ENCODE measurements around the gene NPBWR2. TPM values are rescaled to one million over a fixed set of nuclear protein-coding genes. Genes with fewer than 3 reads are reported as not detected.

The NPBWR2 gene
- polyA plus RNA-seq (ENCODE audit: insufficient read length in 4 of 4), result not detected

- DNase-seq (ENCODE audit: low read depth in 4 of 4, low spot score in 3 of 4), result no peak
Observed at GRCh38 chr20:64106981-64107735, at the start of gene NPBWR2. TSS of gene NPBWR2 (minus strand) at chr20:64107565. CDS start at chr20:64106831, 734 bp downstream.

GRCh38 chr20:64156136-64156885, 48.9 kb upstream of the NPBWR2 start:
- DNase-seq (ENCODE audit: low read depth in 4 of 4, low spot score in 3 of 4), result no peak

- no peak for DNase-seq (ENCODE audit: low read depth in 4 of 4, low spot score in 3 of 4)
Observed at GRCh38 chr20:64155258-64156135, 48.1 kb upstream of the NPBWR2 start.

- DNase-seq (ENCODE audit: low read depth in 4 of 4, low spot score in 3 of 4), result no peak
Observed at GRCh38 chr20:64154590-64155257, 47.4 kb upstream of the NPBWR2 start.

GRCh38 chr20:64153861-64154589, 46.7 kb upstream of the NPBWR2 start:
- DNase-seq (ENCODE audit: low read depth in 4 of 4, low spot score in 3 of 4), result no peak

GRCh38 chr20:64153410-64153809, 46.0 kb upstream of the NPBWR2 start:
- no peak for DNase-seq (ENCODE audit: low read depth in 4 of 4, low spot score in 3 of 4)

- DNase-seq (ENCODE audit: low read depth in 4 of 4, low spot score in 3 of 4), result no peak
Observed at GRCh38 chr20:64152906-64153305, 45.5 kb upstream of the NPBWR2 start.

- no peak for DNase-seq (ENCODE audit: low read depth in 4 of 4, low spot score in 3 of 4)
Observed at GRCh38 chr20:64151633-64152530, 44.5 kb upstream of the NPBWR2 start.

GRCh38 chr20:64150756-64151632, 43.6 kb upstream of the NPBWR2 start:
- no peak for DNase-seq (ENCODE audit: low read depth in 4 of 4, low spot score in 3 of 4)

GRCh38 chr20:64149809-64150560, 42.6 kb upstream of the NPBWR2 start:
- DNase-seq (ENCODE audit: low read depth in 4 of 4, low spot score in 3 of 4), result no peak

GRCh38 chr20:64149141-64149540, 41.8 kb upstream of the NPBWR2 start:
- no peak for DNase-seq (ENCODE audit: low read depth in 4 of 4, low spot score in 3 of 4)

GRCh38 chr20:64148581-64148980, 41.2 kb upstream of the NPBWR2 start:
- DNase-seq (ENCODE audit: low read depth in 4 of 4, low spot score in 3 of 4), result no peak

- no peak for DNase-seq (ENCODE audit: low read depth in 4 of 4, low spot score in 3 of 4)
Observed at GRCh38 chr20:64146936-64147477, 39.6 kb upstream of the NPBWR2 start.

GRCh38 chr20:64146301-64146935, 39.1 kb upstream of the NPBWR2 start:
- no peak for DNase-seq (ENCODE audit: low read depth in 4 of 4, low spot score in 3 of 4)

GRCh38 chr20:64145458-64146300, 38.3 kb upstream of the NPBWR2 start:
- DNase-seq (ENCODE audit: low read depth in 4 of 4, low spot score in 3 of 4), result no peak

All from right renal pelvis (tissue), 4 donors.